NOMO-1 treated with DMSO at 0.1 percent for 48 hours (cell line): ENCODE data around the gene SPI1.

ENCODE experiments used
- DNase-seq: peaks from one replicate; lab custom pipeline; 2025; ENCODE audit not compliant: unreplicated experiment; lab: John Stamatoyannopoulos, UW

SPI1 gene

GRCh38 chr11:47360341-47360740 lies 18.0 kb downstream of the SPI1 start:
- no peak for DNase-seq

DNA sequence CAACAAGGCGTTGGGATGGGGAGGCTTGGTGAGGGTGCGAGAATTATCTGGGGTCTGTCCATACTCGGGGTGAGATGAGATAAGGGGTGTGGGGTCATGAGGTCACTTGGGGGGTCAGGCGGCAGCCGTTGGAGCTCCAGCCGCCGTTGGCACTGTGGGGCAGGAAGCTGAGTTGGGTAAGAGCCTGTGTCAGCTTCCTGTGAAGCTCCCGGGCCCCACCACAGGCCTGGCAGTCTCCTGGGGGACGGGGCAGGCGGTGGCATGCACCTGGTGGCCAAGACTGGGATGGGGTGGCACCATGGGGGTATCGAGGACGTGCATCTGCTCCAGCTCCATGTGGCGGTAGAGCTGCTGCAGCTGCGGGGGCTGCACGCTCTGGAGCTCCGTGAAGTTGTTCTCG lies 18.8 kb downstream of the SPI1 start:
- peak; percentile 76 for DNase-seq

- no peak for DNase-seq
Measured at GRCh38 chr11:47359162-47359561, 19.2 kb downstream of the SPI1 start.

DNA sequence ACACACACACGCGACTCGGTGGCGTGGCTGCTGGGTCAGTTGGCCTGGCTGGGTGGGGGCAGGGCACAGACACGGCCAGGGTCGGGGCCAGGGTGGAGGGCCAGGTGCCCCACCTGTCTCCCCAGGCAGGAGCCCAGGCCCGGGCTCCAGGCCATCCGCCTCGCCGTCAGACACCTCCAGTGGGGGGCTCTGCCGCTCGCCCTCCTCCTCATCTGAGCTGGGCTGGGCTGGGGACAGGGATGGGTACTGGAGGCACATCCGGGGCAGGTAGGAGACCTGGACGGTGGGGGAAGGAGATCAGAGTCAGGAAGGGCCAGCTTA lies 19.7 kb downstream of the SPI1 start:
- DNase-seq, result no peak

- no peak for DNase-seq
Measured at GRCh38 chr11:47357985-47358730, 20.2 kb downstream of the SPI1 start.

DNA sequence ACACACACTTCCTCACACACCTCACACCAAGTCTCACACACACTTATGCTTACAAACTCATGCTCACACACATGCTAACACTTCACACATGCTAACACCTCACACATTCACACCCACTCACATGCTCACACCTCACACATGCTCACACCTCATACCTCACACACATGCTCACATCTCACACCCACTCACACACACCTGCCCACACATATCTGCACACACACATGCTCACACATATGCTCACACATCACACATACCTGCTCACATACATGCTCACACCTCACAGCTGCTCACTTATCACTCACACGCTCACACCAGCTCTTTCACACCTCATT lies 21.4 kb downstream of the SPI1 start:
- no peak for DNase-seq

GRCh38 chr11:47356129-47356997 lies 22.0 kb downstream of the SPI1 start:
- no peak for DNase-seq

GRCh38 chr11:47355283-47356128 lies 22.8 kb downstream of the SPI1 start:
- peak; percentile 26 for DNase-seq

DNA sequence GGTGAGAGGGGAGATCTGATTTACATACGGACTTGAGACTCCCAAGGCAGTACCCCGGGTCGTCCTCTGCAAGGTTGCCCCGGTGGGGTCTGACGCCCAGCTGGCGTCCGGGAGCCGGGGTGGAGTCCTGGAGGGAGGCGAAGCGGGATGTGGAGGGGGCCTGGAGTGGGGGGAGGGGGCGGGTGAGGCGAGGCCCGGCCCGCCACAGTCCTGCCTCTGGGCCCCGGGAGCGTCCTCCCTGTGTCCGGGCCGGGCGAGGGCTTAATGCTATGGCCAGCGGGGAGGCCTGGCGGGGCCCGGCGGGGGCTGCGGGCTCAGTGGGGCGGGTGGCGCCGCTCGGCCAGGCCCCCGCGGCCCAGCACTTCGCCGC lies 23.4 kb downstream of the SPI1 start:
- no peak for DNase-seq

GRCh38 chr11:47353978-47354774 lies 24.2 kb downstream of the SPI1 start:
- DNase-seq, result no peak

DNA sequence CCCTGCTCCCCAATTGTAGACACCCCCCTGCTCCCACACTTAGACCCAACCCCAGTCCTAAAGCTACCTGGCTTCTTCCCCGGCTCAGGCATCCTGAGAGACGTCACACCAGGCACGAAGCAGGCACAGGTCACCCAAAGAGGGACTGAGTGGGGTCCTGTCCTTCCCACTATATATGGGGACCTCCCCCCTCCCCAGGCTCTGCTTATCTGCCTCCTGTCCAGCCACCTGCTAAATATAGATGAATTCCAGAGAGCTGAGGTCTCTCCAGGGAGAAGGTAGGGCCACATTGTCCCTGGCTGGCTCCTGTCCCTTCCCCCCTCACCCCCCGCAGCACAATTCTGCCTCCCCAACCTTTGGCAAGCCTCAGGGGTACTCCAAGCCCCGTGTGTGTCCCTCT lies 25.8 kb downstream of the SPI1 start, which contains the start of gene MYBPC3:
MYBPC3 (minus strand) TSS at position 147 of the 400 bp plus-strand sequence; CDS start at position 92, 55 bp downstream.
- DNase-seq, result no peak

- DNase-seq, result no peak
Measured at GRCh38 chr11:47351156-47352126, 26.9 kb downstream of the SPI1 start.

DNA sequence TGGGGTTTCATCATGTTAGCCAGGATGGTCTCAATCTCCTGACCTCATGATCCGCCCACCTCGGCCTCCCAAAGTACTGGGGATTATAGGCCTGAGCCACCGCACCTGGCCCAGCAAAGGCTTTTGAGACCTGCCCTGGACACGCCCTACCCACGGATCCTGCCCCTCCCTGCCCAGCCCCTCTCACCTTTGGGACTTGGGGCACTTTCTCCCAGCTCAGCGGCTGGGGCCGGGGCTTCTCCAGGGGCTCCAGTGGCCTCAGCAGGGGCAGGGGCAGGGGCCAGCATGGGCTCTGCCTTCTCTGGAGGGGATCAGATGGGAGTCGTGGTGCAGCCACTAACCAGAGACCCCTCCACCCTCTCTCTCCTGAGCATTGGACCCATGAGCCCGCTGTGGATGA lies 28.0 kb downstream of the SPI1 start:
- DNase-seq, result no peak

DNA sequence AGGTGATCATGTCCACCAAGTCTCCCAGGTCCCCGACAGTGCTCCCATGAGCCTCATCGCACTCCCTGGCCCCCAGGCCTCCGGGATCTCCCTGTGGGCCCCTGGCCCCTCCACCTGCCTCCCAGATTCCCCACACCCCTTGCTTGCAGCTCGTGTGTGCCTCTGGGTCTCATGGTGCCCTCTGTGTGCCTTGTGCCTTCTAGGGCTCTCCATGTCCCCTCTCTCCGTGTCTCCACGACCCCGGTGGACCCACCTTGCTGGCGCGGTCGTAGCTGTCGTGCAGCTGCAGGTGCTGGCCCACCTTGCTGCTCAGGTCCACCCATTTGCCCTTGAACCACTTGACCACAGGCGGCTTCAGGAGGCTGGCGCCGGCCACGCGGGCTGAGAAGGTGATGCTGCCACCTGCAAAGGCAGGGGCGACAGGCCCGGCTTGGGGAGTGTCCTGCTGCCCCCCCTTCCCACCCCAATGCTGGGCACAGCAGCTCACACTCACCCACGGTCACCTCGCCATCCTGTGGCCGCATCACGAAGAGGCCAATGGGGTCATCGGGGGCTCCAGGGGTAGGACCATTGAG lies 28.7 kb downstream of the SPI1 start:
- no peak for DNase-seq

- peak; percentile 49 for DNase-seq
Measured at GRCh38 chr11:47348859-47349258, 29.5 kb downstream of the SPI1 start.

DNA sequence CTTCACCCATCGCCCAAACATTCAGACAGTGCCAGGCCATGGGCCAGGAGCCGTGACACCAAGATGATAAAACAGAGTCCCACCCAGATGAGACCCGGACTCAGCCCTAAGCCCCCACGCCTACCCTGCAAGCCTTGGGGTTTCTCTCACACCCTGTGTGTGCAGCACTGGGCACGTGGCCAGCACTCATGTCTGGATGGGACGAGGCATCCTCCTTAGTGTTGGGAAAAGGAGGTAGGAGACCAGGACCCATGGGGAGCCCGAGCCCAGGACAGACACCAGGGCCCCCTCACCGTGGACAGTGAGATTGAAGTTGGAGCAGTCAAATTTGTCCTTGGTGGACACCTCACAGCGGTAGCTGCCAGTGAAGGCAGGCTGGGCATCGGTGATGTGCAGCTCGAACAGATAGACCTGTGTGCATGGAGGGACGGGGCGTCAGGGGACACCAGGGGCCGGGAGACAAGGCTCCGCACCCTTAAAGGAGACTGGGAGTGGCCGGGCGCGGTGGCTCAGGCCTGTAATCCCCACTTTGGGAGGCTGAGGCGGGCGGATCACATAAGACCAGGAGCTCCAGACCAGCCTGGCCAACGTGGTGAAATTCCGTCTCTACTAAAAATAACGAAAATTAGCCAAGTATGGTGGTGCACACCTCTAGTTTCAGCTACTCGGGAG lies 30.1 kb downstream of the SPI1 start:
- no peak for DNase-seq

DNA sequence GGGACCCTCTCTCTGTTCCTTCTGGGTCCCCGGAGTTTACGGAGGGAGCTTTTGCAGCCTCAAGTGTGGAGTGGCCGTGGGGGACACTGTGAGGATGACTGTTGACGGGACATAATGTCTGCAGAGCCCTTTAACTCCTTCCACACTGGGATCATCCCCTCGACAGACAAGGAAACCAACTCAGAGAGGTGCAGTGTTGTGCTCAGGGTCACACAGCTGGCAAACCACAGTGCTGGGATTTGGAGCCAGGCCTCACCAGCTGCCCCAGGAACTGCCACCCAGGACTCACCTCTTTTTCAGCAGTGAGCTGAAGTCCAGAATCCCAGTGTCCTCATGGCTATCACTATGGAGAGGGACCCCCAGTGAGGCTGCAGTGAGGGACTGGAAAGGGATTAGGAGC lies 31.2 kb downstream of the SPI1 start:
- DNase-seq, result no peak

DNA sequence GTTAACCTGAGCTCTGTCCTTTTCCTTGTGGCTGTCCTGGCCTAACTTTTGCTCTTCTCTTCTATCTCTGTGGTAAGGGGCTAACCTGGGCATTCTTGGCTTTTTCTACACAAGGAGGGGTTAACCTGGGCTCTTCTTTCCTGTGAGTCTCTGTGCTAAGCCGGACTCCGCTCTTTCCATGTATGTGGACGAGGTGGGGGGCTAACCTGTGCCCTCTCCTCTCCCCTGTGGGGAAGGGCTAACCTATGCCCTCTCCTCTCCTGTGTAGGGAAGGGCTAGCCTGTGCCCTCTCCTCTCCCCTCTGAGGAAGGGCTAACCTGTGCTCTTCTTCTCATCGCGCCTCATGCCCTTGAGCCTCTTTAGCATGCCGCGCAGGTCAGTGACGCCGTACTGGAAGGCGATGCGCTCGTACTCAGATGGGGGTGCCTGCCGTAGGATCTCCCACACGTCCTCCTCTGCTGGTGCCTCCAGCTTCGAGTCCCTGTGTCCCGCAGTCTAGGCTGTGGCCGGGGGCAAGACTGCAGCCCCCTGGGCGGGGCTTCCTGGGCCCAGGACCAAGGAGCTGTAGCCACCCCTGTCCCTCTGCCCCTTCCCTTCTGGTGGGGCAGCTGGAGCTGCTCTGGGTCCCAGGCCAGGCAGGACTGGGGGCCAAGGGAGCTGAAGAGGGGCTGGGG lies 32.3 kb downstream of the SPI1 start:
- DNase-seq, result no peak
